Activated T-cell treated with anti-CD3 and anti-CD28 coated beads, Interleukin-2, amount 50 U/mL, for 48 hours (primary cell): ENCODE data around the gene RCOR3.
"Not testable (repeated sequence)": the region's sequence is repeated elsewhere in the genome, so short reads cannot be mapped to it uniquely, and the experiment has no call there.

Source experiments
- DNase-seq, 2 experiments: peaks; one replicate each; pipeline ENCODE4 v3.0.0-alpha.2; 2020

Gene RCOR3

GRCh38 chr1:211260141-211261107 is 1.3 kb downstream of the RCOR3 start:
- DNase-seq = peak; percentile 80 to 82

GRCh38 chr1:211261229-211261628 is 2.1 kb downstream of the RCOR3 start:
- DNase-seq = no peak

GRCh38 chr1:211263022-211263421 is 3.9 kb downstream of the RCOR3 start:
- DNase-seq = not testable (repeated sequence)

- DNase-seq = no peak
These were observed 8.2 kb downstream of the RCOR3 start for GRCh38 chr1:211267204-211267857.

GRCh38 chr1:211279340-211279739 is 20.2 kb downstream of the RCOR3 start:
- no peak for DNase-seq

- DNase-seq = no peak
These were observed 21.7 kb downstream of the RCOR3 start for GRCh38 chr1:211280910-211281309.

- no peak for DNase-seq
These were observed 22.3 kb downstream of the RCOR3 start for GRCh38 chr1:211281320-211282022.

GRCh38 chr1:211282023-211282373 is 22.8 kb downstream of the RCOR3 start:
- no peak for DNase-seq

- DNase-seq = no peak
These were observed 26.0 kb downstream of the RCOR3 start for GRCh38 chr1:211285196-211285595.

GRCh38 chr1:211287218-211287617 is 28.1 kb downstream of the RCOR3 start:
- DNase-seq = no peak

- no peak for DNase-seq
These were observed 33.2 kb downstream of the RCOR3 start for GRCh38 chr1:211292411-211292810.

- no peak for DNase-seq
These were observed 37.2 kb downstream of the RCOR3 start for GRCh38 chr1:211296396-211296795.

GRCh38 chr1:211305044-211305443 is 45.9 kb downstream of the RCOR3 start:
- DNase-seq = peak; percentile 57 to 65

- no peak for DNase-seq
These were observed 50.5 kb downstream of the RCOR3 start for GRCh38 chr1:211309617-211310016.

- DNase-seq = no peak
These were observed 54.2 kb downstream of the RCOR3 start for GRCh38 chr1:211313392-211313791.

- no peak for DNase-seq
These were observed 59.6 kb downstream of the RCOR3 start for GRCh38 chr1:211318576-211319280.

- no peak for DNase-seq
These were observed 60.7 kb downstream of the RCOR3 start for GRCh38 chr1:211319892-211320291.

- no peak for DNase-seq
These were observed 61.8 kb downstream of the RCOR3 start for GRCh38 chr1:211320980-211321379.

- DNase-seq = not testable (repeated sequence)
These were observed 62.5 kb downstream of the RCOR3 start for GRCh38 chr1:211321646-211322045.

- DNase-seq = peak; percentile 67 to 75
These were observed 64.2 kb downstream of the RCOR3 start for GRCh38 chr1:211323156-211324063.

- DNase-seq = peak in 1 of 2 experiments; percentile 21
These were observed 66.0 kb downstream of the RCOR3 start for GRCh38 chr1:211324992-211325775.
